Midbrain (tissue), 1 donor: ENCODE measurements around the gene OR4D10.
"Not testable (repeated sequence)": the region's sequence is repeated elsewhere in the genome, so short reads cannot be mapped to it uniquely, and the experiment has no call there.

Experiments
- DNase-seq: peaks from one replicate; lab custom pipeline; 2025; lab: John Stamatoyannopoulos, UW

Gene OR4D10

GRCh38 chr11:59473015-59473414, at the start of gene OR4D10:
Gene OR4D10, plus strand, starts transcription at chr11:59473315. Its CDS starts 4,115 bp downstream, at chr11:59477430.
- DNase-seq: no peak

DNA sequence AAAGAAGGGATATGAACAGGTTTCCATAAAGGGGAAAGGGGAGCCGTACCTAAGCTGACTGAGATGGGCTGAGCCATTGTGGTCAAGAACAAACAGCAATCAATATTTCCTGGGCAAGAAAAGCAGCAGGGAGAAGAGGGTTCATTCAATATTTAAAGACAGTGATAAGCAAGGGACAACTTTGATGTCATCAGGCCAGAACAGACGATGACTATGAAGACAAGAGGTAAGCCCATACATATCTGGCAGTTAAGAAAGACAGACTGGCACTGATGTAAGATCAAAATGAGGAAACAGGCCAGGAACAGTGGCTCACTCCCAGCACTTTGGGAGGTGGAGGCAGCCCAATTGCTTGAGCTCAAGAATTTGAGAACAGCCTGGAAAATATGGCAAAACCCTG, 49.3 kb upstream of the OR4D10 start:
- DNase-seq: no peak

DNA sequence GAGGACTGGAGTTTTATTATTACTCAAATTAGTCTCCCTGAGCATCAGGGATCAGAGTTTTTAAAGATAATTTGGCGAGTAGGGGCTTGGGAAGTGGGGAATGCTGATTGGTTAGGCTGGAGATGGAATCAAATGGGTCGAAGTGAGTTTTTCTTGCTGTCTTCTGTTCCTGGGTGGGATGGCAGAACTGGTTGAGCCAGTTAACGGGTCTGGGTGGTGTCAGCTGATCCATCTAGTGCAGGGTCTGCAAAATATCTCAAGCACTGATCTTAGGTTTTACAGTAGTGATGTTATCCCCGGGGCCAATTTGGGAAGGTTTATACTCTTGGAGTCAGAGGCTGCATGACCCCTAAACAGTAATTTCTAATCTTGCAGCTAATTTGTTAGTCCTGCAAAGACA, 48.0 kb upstream of the OR4D10 start:
- no peak for DNase-seq

DNA sequence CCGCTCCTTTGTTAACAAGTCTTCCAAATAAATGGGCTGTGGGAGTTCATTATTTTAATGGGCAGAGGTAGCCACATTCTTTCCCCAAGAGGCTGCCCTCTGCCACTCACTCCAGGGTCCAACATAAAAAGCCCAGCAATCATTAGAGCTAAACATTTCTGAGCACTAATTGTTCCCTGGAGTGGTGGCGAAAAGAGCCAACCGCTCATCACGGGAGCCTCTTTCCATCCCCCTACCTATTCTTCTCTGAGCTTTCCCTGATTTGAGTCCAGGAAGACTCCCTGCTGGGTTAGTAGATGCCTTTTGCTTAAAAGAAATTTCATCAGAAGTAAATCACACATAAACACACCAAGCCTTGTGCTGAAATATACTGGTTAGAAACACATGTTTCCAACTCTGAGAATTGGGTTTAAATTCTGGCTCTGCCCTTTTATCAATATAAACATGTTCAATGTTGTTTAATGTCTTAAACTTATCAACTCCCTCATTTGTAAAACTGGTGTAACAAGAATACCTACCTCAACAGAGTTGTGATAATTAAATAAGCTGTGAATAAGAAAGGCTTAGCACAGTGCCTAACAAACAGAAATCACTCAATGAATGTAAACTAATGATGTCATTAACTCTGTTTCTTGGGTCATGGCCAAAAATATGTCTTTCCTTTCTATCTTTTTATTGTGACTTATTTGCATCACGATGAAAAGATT, 46.6 kb upstream of the OR4D10 start, which contains the start of gene OR5A2:
TSS of gene OR5A2 (minus strand) at position 53 of the 707 bp plus-strand sequence. CDS start 3,460 bp downstream, outside the sequence.
- DNase-seq: no peak

DNA sequence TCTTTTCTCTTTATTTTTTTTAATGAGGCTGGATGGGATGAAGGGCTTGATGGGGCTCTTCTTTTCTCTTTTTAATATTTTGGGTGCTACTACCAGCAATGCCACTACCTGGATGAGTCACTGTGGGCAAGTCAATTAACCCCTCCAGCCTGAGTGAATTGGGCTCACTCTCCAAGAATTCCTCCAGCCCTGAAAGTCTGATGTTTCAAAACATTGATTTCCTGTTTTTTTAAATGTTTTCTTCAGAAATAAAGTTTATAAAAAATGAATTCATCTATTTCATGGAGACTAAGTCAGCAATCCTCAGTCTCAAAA, 46.1 kb upstream of the OR4D10 start:
- no peak for DNase-seq

DNA sequence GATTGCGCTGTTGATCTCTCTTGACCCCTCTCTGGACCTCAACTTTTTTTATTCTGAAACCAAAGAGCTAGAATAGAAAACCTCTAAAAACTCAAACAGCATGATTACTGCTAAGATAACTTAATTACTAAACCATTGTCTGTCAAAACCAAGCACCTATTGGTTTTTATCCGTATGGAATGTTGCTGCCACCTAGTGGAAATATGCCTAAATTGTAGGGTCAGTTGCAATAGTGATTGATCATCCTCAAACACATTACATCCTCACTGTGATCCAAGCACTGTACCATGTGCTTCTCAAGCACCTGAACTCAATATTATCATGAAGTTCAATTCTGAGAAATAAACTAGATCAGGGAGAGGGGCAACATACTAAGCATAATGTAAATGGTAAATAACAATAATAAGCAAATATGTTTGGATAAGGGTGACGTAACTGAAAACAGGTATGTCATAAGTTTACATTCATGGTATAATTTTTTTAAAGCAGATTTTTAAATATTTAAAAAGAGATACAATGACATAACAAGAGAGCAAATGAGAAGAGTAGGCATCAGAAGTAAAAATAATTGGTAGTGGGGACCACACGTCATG, 43.1 kb upstream of the OR4D10 start:
- no peak for DNase-seq

DNA sequence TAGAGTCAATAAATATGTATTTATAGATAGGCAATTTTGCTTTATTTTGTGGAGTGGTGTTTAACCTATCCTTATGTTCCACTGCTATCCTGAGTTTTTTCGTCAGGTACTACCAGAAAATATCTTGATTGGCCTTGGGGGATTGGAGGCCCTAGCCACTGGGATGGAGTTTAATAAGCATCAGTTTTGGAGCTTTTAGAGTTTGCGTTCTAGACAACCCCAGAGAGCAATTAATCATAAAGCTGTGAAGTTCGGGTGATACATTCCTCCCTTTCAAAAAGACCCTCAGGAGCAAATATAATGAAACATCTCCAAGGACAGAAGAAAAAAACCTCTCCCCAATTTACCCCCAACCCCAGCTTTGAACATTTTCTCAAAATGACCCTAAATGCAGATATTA, 36.9 kb upstream of the OR4D10 start, which contains the start of gene OR5A1:
TSS of gene OR5A1 (plus strand) at position 301 of the 400 bp plus-strand sequence. CDS start 6,700 bp downstream, outside the sequence.
- DNase-seq: no peak

- no peak for DNase-seq
These were observed 35.3 kb upstream of the OR4D10 start for GRCh38 chr11:59437770-59438169.

- not testable (repeated sequence) for DNase-seq
These were observed 27.5 kb upstream of the OR4D10 start for GRCh38 chr11:59445624-59446023.

DNA sequence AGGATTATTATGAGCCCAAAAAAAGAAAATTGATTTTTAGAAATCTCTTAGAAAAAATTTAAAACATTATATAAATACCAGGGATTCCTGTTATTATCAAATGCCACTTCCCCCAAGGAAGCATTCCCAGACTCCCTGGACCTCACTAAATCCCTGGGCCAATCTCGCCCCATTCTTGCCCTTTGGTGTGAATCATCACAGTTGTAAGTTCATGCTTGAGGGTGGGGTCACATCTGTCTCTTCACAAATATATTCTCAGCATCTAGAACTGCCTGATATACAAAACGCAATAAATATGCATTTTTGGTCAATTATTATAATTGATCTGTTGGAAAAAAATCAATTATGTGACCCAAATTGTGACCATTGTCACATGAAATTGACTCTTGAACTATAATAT, 24.6 kb upstream of the OR4D10 start:
- no peak for DNase-seq

- DNase-seq: no peak
These were observed 16.5 kb upstream of the OR4D10 start, which contains the start of gene OR4D6 for GRCh38 chr11:59456661-59457060. Gene OR4D6, plus strand, starts transcription at chr11:59456961. Its CDS starts 0 bp downstream, at chr11:59456961.

GRCh38 chr11:59459916-59460315, 13.2 kb upstream of the OR4D10 start:
- no peak for DNase-seq

GRCh38 chr11:59463190-59463641, 9.9 kb upstream of the OR4D10 start:
- DNase-seq: no peak

- no peak for DNase-seq
These were observed 2.1 kb downstream of the OR4D10 start for GRCh38 chr11:59475176-59475575.

GRCh38 chr11:59479906-59480305, 6.8 kb downstream of the OR4D10 start:
- DNase-seq: no peak

- no peak for DNase-seq
These were observed 7.2 kb downstream of the OR4D10 start for GRCh38 chr11:59480359-59480758.

- DNase-seq: no peak
These were observed 28.8 kb downstream of the OR4D10 start for GRCh38 chr11:59501931-59502330.

DNA sequence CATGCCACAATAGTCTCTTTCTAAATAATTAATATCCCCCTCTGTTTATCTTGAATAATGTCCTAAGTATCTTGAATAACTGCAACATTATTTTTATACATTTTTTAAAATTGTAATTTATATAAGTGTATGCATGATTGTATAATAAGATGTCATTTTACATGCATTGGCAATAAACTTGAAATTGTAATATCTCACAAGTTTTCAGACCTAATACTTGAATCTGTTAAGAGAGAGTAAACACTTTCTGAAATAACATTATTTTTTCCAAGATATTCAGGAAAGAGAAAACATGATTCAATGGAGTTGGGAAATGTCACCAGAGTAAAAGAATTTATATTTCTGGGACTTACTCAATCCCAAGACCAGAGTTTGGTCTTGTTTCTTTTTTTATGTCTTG, 30.2 kb downstream of the OR4D10 start, which contains the start of gene OR4D11:
TSS of gene OR4D11 (plus strand) at position 301 of the 400 bp plus-strand sequence. CDS start at position 301, 0 bp downstream.
- no peak for DNase-seq

DNA sequence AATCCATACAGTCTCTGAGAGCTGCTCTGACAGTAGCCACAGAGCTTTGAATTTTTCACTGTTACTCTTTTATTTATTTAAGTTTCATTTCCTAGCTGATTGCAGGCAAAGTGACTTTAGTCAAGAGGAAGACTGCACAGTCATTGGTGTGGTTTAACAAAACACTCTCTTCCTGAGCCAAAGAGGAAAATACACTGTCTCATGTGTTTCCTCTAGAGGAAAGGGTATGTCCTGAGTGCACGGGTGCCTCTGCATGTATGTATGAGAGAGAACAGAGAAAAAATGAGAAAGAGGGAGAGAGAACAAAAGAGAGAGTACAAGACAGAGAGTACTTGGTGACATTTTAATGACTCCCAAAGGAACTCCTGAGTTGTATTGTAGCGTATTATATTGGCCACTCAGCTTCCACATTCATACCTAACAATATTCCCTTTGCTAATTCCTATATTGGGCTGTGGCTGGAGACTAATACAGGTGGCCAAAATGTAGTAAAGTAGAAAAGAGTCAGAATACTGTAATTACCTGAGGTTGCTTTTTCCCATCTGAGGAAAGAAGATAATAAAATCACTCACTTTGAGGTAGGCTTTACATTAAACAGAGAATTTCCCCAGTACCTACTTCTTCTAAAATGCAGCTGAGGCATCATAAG, 38.0 kb downstream of the OR4D10 start, which contains the start of gene OR4D9:
TSS of gene OR4D9 (plus strand) at position 599 of the 649 bp plus-strand sequence. CDS start 3,374 bp downstream, outside the sequence.
- no peak for DNase-seq

DNA sequence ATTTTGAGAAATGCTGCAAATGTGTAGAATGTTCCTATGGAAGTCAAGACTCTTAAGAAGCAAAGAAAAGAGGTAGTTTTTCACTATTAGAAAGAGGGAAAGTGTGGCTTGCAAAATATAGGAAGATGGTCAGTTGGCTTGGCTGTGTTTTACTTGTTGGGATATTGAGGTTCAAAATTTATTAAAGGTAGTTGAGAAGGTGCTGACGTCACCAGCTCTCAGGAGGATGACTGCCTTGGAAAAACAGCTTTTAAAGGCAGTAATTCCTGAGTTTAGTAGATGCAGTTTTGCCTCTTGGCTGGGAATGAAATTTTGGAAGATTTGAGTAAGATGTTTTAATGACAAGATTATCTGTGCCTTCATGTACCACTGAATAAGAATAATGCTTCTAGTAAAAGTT, 38.6 kb downstream of the OR4D10 start:
- DNase-seq: no peak

GRCh38 chr11:59520139-59520538, 47.0 kb downstream of the OR4D10 start:
- not testable (repeated sequence) for DNase-seq

GRCh38 chr11:59520741-59521140, 47.6 kb downstream of the OR4D10 start:
- no peak for DNase-seq

DNA sequence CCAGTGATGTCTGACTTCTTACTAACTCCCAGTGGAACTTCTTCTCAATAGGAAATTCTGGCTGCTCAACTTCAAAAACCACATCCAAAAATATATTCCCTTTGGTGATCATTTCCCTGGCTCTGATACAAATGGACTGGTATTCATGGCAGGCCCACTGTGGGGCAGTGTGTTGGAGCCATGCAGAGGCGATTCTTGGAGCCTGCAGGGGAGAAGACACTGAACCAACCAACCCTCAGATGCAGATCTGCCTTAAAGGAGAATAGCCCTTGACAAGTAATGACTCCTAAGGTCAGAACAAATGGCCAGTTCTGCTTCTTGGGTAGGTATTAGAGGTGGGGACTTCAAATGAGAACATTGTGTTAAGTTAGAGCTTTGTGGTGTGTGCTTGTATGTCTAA, 50.4 kb downstream of the OR4D10 start:
- DNase-seq: no peak
